IMR-90 (cell line): ENCODE results near the gene OR5W2. TPM values are rescaled to one million over a fixed set of nuclear protein-coding genes. Genes with fewer than 3 reads are reported as not detected.

ENCODE experiments used
- ATAC-seq: fragments of 200-7000 bp; cut with Tn5 transposase; 2 replicates; pipeline ENCODE4 v1.9.1; 2020; ENCODE audit warnings: low read depth, mild to moderate bottlenecking, moderate library complexity
- BruUV-seq: library from RNA; stranded (reverse); fragments of 400-500 nt; replicated peaks from 2 replicates; lab custom pipeline; 2021; lab: Mats Ljungman, UMichigan
- CTCF ChIA-PET: fragments of 300-600 bp; formaldehyde crosslinking; extraction: SDS; loops from one replicate; lab custom pipeline; 2021; ENCODE audit warnings: antibody characterized with exemption; lab: Yijun Ruan, JAX
- POLR2A ChIA-PET: fragments of 300-600 bp; sonication (Branson Sonifier 250); formaldehyde crosslinking; loops from one replicate; lab custom pipeline; 2022; ENCODE audit warnings: antibody characterized with exemption; ENCODE audit not compliant: unreplicated experiment; lab: Charles Lee
- DNase-seq: peaks from one replicate; pipeline ENCODE4 v3.0.0; 2013
- H2AFZ ChIP-seq: replicated peaks from 2 replicates; pipeline ENCODE3; 2013; ENCODE audit warnings: low read length, mild to moderate bottlenecking; ENCODE audit not compliant: poor library complexity
- H2AK5ac ChIP-seq: 2 replicates; pipeline ENCODE4 v1.6.1; 2013; ENCODE audit warnings: low read depth, low read length, inconsistent platforms
- H2AK9ac ChIP-seq: replicated peaks from 2 replicates; pipeline ENCODE3; 2013; ENCODE audit warnings: mild to moderate bottlenecking, low read depth, low read length, moderate library complexity; ENCODE audit not compliant: poor library complexity
- H2BK120ac ChIP-seq: 2 replicates; pipeline ENCODE4 v1.6.1; 2013; ENCODE audit warnings: low read depth, low read length, inconsistent platforms
- H2BK15ac ChIP-seq: 3 replicates; pipeline ENCODE4 v1.6.1; 2013; ENCODE audit warnings: low read depth, low read length, inconsistent platforms
- H2BK20ac ChIP-seq: 2 replicates; pipeline ENCODE4 v1.6.1; 2013; ENCODE audit warnings: low read depth, mild to moderate bottlenecking, inconsistent platforms, low read length, moderate library complexity
- H2BK5ac ChIP-seq: 2 replicates; pipeline ENCODE4 v1.6.1; 2013; ENCODE audit warnings: mild to moderate bottlenecking, low read depth, low read length, inconsistent platforms; ENCODE audit not compliant: poor library complexity, severe bottlenecking
- H3K14ac ChIP-seq: replicated peaks from 2 replicates; pipeline ENCODE4 v1.6.1; 2013; ENCODE audit warnings: low read depth, low read length, inconsistent platforms
- H3K18ac ChIP-seq: 2 replicates; pipeline ENCODE4 v1.6.1; 2013; ENCODE audit warnings: low read depth, low read length, control low read depth
- H3K23ac ChIP-seq: 2 replicates; pipeline ENCODE4 v1.6.1; 2013; ENCODE audit warnings: low read depth, low read length, inconsistent platforms
- H3K27ac ChIP-seq: 2 replicates; pipeline ENCODE4 v1.5.1; 2013; ENCODE audit warnings: mild to moderate bottlenecking, control low read depth, low read length; ENCODE audit not compliant: insufficient read depth
- H3K27me3 ChIP-seq: 2 replicates; pipeline ENCODE4 v1.6.1; 2013; ENCODE audit warnings: low read length; ENCODE audit not compliant: control insufficient read depth, insufficient read depth
- H3K36me3 ChIP-seq: 2 replicates; pipeline ENCODE4 v1.6.1; 2013; ENCODE audit warnings: low read length, mixed read lengths; ENCODE audit not compliant: control insufficient read depth, insufficient read depth
- H3K4ac ChIP-seq: 2 replicates; pipeline ENCODE4 v1.6.1; 2013; ENCODE audit warnings: low read depth, low read length, inconsistent platforms
- H3K4me1 ChIP-seq: 2 replicates; pipeline ENCODE4 v1.6.1; 2013; ENCODE audit warnings: low read length, mixed read lengths; ENCODE audit not compliant: control insufficient read depth, insufficient read depth
- H3K4me2 ChIP-seq: 2 replicates; pipeline ENCODE4 v1.6.1; 2013; ENCODE audit warnings: low read depth, mild to moderate bottlenecking, control low read depth, low read length, moderate library complexity
- H3K4me3 ChIP-seq: 2 replicates; pipeline ENCODE4 v1.5.1; 2013; ENCODE audit warnings: low read depth, mild to moderate bottlenecking, control low read depth, low read length, moderate library complexity; ENCODE audit not compliant: insufficient read depth
- H3K56ac ChIP-seq: 2 replicates; pipeline ENCODE4 v1.6.1; 2013; ENCODE audit warnings: low read length, inconsistent platforms; ENCODE audit not compliant: insufficient read depth; ENCODE audit errors: extremely low read depth
- H3K79me1 ChIP-seq, 2 experiments: 2 replicates each; pipeline ENCODE4 v1.6.1; 2013; ENCODE audit warnings: low read length in 2 of 2, inconsistent platforms in 1 of 2, low read depth in 1 of 2
- H3K9ac ChIP-seq: 2 replicates; pipeline ENCODE4 v1.6.1; 2013; ENCODE audit warnings: low read depth, low read length, control low read depth
- H3K9me1 ChIP-seq: 2 replicates; pipeline ENCODE4 v1.6.1; 2013; ENCODE audit warnings: low read length, inconsistent platforms; ENCODE audit not compliant: insufficient read depth
- H3K9me3 ChIP-seq: 2 replicates; pipeline ENCODE4 v1.6.1; 2013; ENCODE audit warnings: low read length; ENCODE audit not compliant: control insufficient read depth, insufficient read depth
- H4K20me1 ChIP-seq: 2 replicates; pipeline ENCODE4 v1.6.1; 2013; ENCODE audit warnings: low read length, inconsistent platforms; ENCODE audit not compliant: insufficient read depth
- H4K5ac ChIP-seq: 2 replicates; pipeline ENCODE4 v1.6.1; 2013; ENCODE audit warnings: mild to moderate bottlenecking, low read depth, low read length, control low read depth
- H4K8ac ChIP-seq, 2 experiments: 2 replicates each; pipeline ENCODE4 v1.6.1; 2013; ENCODE audit warnings: low read depth in 2 of 2, low read length in 2 of 2, control low read depth in 1 of 2, inconsistent platforms in 1 of 2
- H4K91ac ChIP-seq: 2 replicates; pipeline ENCODE4 v1.6.1; 2013; ENCODE audit warnings: low read depth, low read length, inconsistent platforms; ENCODE audit not compliant: insufficient read depth
- BHLHE40 ChIP-seq: fragments of 150-350 bp; IDR thresholded peaks from 2 replicates; pipeline ENCODE4 v1.6.1; 2016; ENCODE audit warnings: mild to moderate bottlenecking, low read depth, low read length
- CEBPB ChIP-seq: IDR thresholded peaks from 2 replicates; pipeline ENCODE4 v1.6.1; 2012; ENCODE audit warnings: low read depth, low read length, improper control_type of control experiment
- CHD1 ChIP-seq: IDR thresholded peaks from 2 replicates; pipeline ENCODE4 v1.6.1; 2012; ENCODE audit warnings: low read depth, low read length, improper control_type of control experiment
- MAFK ChIP-seq: IDR thresholded peaks from 2 replicates; pipeline ENCODE4 v1.6.1; 2012; ENCODE audit warnings: low read depth, low read length, improper control_type of control experiment
- MAZ ChIP-seq: IDR thresholded peaks from 2 replicates; pipeline ENCODE4 v1.6.1; 2012; ENCODE audit warnings: low read depth, mild to moderate bottlenecking, low read length, improper control_type of control experiment, moderate library complexity, borderline replicate concordance
- MXI1 ChIP-seq: IDR thresholded peaks from 2 replicates; pipeline ENCODE4 v1.6.1; 2012; ENCODE audit warnings: low read depth, mild to moderate bottlenecking, low read length, moderate library complexity, borderline replicate concordance
- POLR2A ChIP-seq: IDR thresholded peaks from 2 replicates; pipeline ENCODE4 v1.6.1; 2012; ENCODE audit warnings: mild to moderate bottlenecking, low read depth, low read length
- RCOR1 ChIP-seq: IDR thresholded peaks from 2 replicates; pipeline ENCODE4 v1.6.1; 2012; ENCODE audit warnings: mild to moderate bottlenecking, low read length, improper control_type of control experiment; ENCODE audit not compliant: insufficient replicate concordance
- SMC3 ChIP-seq: fragments of 150-350 bp; IDR thresholded peaks from 2 replicates; pipeline ENCODE4 v1.6.1; 2016; ENCODE audit warnings: low read depth, mild to moderate bottlenecking, antibody characterized with exemption, low read length, moderate library complexity
- WGBS, 2 experiments: methylation state at CpG; one replicate each; pipeline versions ENCODE4 v1.1.5 to v1.1.7; 2013; ENCODE audit warnings: missing lambda C conversion rate in 2 of 2; ENCODE audit not compliant: insufficient read length in 1 of 2; ENCODE audit errors: extremely low coverage in 2 of 2; 5-methylcytosine and 5-hydroxymethylcytosine counted together
- dilution Hi-C: fragments of 300-500 bp; cut with HindIII; formaldehyde crosslinking; loops from one replicate; pipeline ENCODE4 v1.14.3; 2018; ENCODE audit warnings: low sequenced_read_pairs; ENCODE audit not compliant: unreplicated experiment
- in situ Hi-C: fragments of 300-500 bp; cut with MboI; formaldehyde crosslinking; loops from 3 replicates; pipeline ENCODE4 v1.14.3; 2019; ENCODE audit warnings: low sequenced_read_pairs, inconsistent platforms, mixed read lengths
- intact Hi-C: fragments of 100-400 bp; cut with micrococcal nuclease; formaldehyde crosslinking; loops from 2 replicates; pipeline ENCODE4 v1.10.0; 2022
- polyA plus RNA-seq, 3 experiments: library from polyadenylated mRNA; depleted of rRNA; stranded (reverse); fragments of >200 nt; gene quantifications; 2 replicates each; pipeline ENCODE4 v1.2.3, GENCODE V29; 2012; ENCODE audit warnings: low replicate concordance in 1 of 3
- total RNA-seq: library from RNA; depleted of rRNA; stranded (reverse); fragments of >200 nt; gene quantifications from 2 replicates; pipeline ENCODE4 v1.2.3, GENCODE V29; 2012
- TF ChIP-seq, protein P1 (sequence below): fragments of 150-350 bp; IDR thresholded peaks from 2 replicates; pipeline ENCODE4 v1.6.1; 2016; ENCODE audit warnings: low read depth, mild to moderate bottlenecking, low read length, moderate library complexity, borderline replicate concordance

OR5W2 gene
- total and polyA plus RNA-seq, 2 of the 4 experiments (the other 2 are of a cell fraction), result not detected

DNA sequence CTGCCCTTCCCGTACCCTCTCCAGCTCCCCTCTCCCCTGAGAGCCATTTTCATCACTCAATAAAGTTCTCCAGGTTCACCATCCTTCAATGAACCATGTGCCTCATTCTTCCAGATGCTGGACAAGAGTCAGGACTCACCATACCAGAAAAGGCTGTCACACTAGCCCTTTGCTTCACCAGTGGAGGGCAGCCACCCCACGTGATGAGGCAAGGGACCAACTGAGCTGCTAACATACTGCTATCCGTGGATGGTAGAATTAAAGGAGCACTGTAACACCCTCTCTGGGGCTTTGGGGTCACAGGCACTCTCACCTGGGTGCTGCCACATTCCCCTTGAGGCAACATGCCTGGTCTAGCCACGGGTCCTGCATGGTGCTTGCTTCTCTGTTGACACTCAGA, 34.9 kb upstream of the OR5W2 start:
- DNase-seq (no peak), ATAC-seq (no peak)
- in situ Hi-C loops, result no loop called here
- no peaks in the 10 kb centered on the region for H3K79me1 ChIP-seq
- H2BK120ac ChIP-seq, result no peak overlapping the region
- no peak overlapping the region for H2AFZ ChIP-seq
- H3K9me3 ChIP-seq, result peaks cover 8% of the 10 kb centered on the region
- H4K5ac ChIP-seq, result no peak overlapping the region
- H4K20me1 ChIP-seq, result no peaks in the 10 kb centered on the region
- H2BK20ac ChIP-seq, result no peak overlapping the region
- WGBS, 2 experiments, result no CpG with 5 or more reads among the region's 4 CpGs
- no peak overlapping the region for H3K27ac ChIP-seq
- no peak overlapping the region for H3K14ac ChIP-seq
- no peak overlapping the region for H4K91ac ChIP-seq
- H3K9me1 ChIP-seq, result no peaks in the 10 kb centered on the region
- H2BK15ac ChIP-seq, result no peak overlapping the region
- no peak overlapping the region for H3K9ac ChIP-seq
- no TSS peak for BruUV-seq
- intact Hi-C loops, result no loop called here
- H3K4ac ChIP-seq, result no peak overlapping the region
- ChIA-PET POLR2A (no interaction called here), CTCF (no interaction called here)
- dilution Hi-C loops, result no loop called here
- no peaks in the 10 kb centered on the region for H3K4me1 ChIP-seq
- no peak overlapping the region for H3K56ac ChIP-seq
- H3K36me3 ChIP-seq, result no peaks in the 10 kb centered on the region
- no peak overlapping the region for H3K4me3 ChIP-seq
- no peak overlapping the region for H2AK9ac ChIP-seq
- no peak overlapping the region for H3K23ac ChIP-seq
- no peak overlapping the region for H3K18ac ChIP-seq
- TF ChIP-seq POLR2A (no peak), RCOR1 (no peak), MAFK (no peak), CEBPB (no peak), CHD1 (no peak), BHLHE40 (no peak), MXI1 (no peak), SMC3 (no peak), MAZ (no peak)
- TF ChIP-seq, protein P1, sequence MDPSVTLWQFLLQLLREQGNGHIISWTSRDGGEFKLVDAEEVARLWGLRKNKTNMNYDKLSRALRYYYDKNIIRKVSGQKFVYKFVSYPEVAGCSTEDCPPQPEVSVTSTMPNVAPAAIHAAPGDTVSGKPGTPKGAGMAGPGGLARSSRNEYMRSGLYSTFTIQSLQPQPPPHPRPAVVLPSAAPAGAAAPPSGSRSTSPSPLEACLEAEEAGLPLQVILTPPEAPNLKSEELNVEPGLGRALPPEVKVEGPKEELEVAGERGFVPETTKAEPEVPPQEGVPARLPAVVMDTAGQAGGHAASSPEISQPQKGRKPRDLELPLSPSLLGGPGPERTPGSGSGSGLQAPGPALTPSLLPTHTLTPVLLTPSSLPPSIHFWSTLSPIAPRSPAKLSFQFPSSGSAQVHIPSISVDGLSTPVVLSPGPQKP, result no peak
- H4K8ac ChIP-seq, result no peak overlapping the region
- H2AK5ac ChIP-seq, result no peak overlapping the region
- no peaks in the 10 kb centered on the region for H3K27me3 ChIP-seq
- H2BK5ac ChIP-seq, result no peak overlapping the region
- no peak overlapping the region for H3K4me2 ChIP-seq
